ENCODE results near the gene PIWIL4. TPM values are rescaled to one million over a fixed set of nuclear protein-coding genes. Genes with fewer than 3 reads are reported as not detected.
A peak's percentile ranks its signal among the peaks of the same experiment; 100 is the strongest.
"Not testable (repeated sequence)": the region's sequence is repeated elsewhere in the genome, so short reads cannot be mapped to it uniquely, and the experiment has no call there.

PIWIL4 gene
- total RNA-seq, 1 donor from 2014 or later = 4.5 TPM

- Histone ChIP-seq H3K9me3 (no peaks in the 10 kb centered on the region), H3K4me3 (no peak overlapping the region), H3K4me1 (peaks cover 0 to 4% of the 10 kb centered on the region in 2 donors), H3K27ac (no peak overlapping the region), H3K36me3 (no peaks in the 10 kb centered on the region), H3K27me3 (no peaks in the 10 kb centered on the region)
- TF ChIP-seq, protein P1, sequence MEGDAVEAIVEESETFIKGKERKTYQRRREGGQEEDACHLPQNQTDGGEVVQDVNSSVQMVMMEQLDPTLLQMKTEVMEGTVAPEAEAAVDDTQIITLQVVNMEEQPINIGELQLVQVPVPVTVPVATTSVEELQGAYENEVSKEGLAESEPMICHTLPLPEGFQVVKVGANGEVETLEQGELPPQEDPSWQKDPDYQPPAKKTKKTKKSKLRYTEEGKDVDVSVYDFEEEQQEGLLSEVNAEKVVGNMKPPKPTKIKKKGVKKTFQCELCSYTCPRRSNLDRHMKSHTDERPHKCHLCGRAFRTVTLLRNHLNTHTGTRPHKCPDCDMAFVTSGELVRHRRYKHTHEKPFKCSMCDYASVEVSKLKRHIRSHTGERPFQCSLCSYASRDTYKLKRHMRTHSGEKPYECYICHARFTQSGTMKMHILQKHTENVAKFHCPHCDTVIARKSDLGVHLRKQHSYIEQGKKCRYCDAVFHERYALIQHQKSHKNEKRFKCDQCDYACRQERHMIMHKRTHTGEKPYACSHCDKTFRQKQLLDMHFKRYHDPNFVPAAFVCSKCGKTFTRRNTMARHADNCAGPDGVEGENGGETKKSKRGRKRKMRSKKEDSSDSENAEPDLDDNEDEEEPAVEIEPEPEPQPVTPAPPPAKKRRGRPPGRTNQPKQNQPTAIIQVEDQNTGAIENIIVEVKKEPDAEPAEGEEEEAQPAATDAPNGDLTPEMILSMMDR (IDR thresholded peaks at IDR 0.05) = no peak
- intact Hi-C loops (cut with DNase I) = no loop called here
- DNase-seq (ENCODE audit: low spot score in 2 of 2) = no peak
These were observed 1.0 kb downstream of the PIWIL4 start for GRCh38 chr11:94568200-94568599.

- no peaks in the 10 kb centered on the region for H3K9me3 ChIP-seq
- H3K27ac ChIP-seq = no peak overlapping the region
- no peak for DNase-seq (ENCODE audit: low spot score in 2 of 2)
- TF ChIP-seq, protein P1 (IDR thresholded peaks at IDR 0.05) = no peak
- no peak overlapping the region for H3K4me3 ChIP-seq
- intact Hi-C loops (cut with DNase I) = no loop called here
- H3K4me1 ChIP-seq = peaks cover 0 to 2% of the 10 kb centered on the region in 2 donors
- no peaks in the 10 kb centered on the region for H3K27me3 ChIP-seq
- H3K36me3 ChIP-seq = no peaks in the 10 kb centered on the region
These were observed 1.5 kb downstream of the PIWIL4 start for GRCh38 chr11:94568717-94569116.

GRCh38 chr11:94572975-94573374, 5.8 kb downstream of the PIWIL4 start:
- H3K4me1 ChIP-seq; H3K9me3 ChIP-seq; intact Hi-C loops (cut with DNase I); H3K4me3 ChIP-seq; H3K27me3 ChIP-seq; DNase-seq (ENCODE audit: low spot score in 2 of 2); H3K27ac ChIP-seq; H3K36me3 ChIP-seq: not testable (repeated sequence)

DNA sequence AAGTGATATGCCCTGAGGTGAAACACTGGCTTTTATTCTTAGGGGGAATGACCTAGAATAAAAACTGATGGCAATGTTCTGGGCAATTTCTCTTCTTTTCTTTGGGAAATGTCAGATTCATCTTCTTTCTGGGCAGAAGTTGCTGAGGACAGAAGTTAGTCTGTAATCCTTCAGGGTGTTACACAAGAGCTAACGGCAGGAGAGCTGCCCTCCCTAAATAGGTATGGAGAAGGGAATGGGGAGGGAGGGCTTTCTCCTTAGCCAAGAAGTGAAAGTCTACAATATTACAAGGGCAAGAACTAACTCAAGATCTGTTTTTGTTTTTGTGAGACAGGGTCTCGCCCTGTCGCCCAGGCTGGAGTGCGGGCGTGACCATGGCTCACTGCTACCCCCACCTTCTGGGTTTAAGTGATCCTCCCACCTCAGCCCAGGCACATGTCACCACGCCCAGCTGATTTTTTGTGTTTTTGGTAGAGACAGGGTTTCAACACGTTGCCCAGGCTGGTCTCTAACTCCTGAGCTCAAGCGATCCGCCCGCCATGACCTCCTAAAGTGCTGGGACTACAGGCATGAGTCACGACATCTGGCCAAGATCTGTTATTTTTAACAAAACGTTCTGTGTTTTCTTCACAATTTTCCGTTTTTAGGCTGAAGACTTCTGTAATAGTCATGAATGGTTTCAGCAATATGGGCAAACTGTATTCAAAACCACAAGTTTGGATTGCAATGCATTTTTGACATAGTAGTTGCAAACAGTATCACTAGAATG, 7.2 kb downstream of the PIWIL4 start:
- peak overlapping the region in 1 of 2 donors; percentile 32 for H3K4me3 ChIP-seq
- intact Hi-C loops (cut with DNase I) = no loop called here
- TF ChIP-seq, protein P1 (IDR thresholded peaks at IDR 0.05) = no peak
- H3K4me1 ChIP-seq = no peaks in the 10 kb centered on the region
- H3K36me3 ChIP-seq = no peaks in the 10 kb centered on the region
- H3K27ac ChIP-seq = no peak overlapping the region
- no peaks in the 10 kb centered on the region for H3K27me3 ChIP-seq
- no peaks in the 10 kb centered on the region for H3K9me3 ChIP-seq
- DNase-seq (ENCODE audit: low spot score in 2 of 2) = no peak

GRCh38 chr11:94576306-94576705, 9.1 kb downstream of the PIWIL4 start:
- Histone ChIP-seq H3K4me3 (no peak overlapping the region), H3K36me3 (no peaks in the 10 kb centered on the region), H3K27ac (no peak overlapping the region), H3K9me3 (no peaks in the 10 kb centered on the region), H3K4me1 (no peaks in the 10 kb centered on the region), H3K27me3 (no peaks in the 10 kb centered on the region)
- intact Hi-C loops (cut with DNase I) = no loop called here
- TF ChIP-seq, protein P1 (IDR thresholded peaks at IDR 0.05) = no peak
- DNase-seq (ENCODE audit: low spot score in 2 of 2) = no peak

DNA sequence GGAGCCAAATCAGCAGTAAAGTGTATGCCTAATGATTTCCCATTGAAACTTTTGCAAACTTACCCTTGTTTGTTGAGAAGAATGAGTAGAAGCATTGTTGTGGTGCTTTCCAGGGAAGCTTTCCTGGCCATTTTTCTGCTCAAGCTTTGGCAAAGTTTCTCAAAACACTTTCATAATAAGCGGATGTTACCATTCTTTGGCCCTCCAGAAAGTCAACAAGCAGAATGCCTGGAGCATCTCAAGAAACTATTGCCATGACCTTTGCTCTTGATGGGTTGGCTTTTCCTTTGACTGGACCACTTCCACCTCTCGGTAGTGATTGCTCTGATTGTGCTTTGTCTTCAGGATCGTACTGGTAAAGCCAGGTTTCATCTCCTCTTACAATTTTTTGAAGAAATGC, 10.7 kb downstream of the PIWIL4 start:
- H3K9me3 ChIP-seq = no peaks in the 10 kb centered on the region
- no peak overlapping the region for H3K4me3 ChIP-seq
- no peaks in the 10 kb centered on the region for H3K27me3 ChIP-seq
- no peaks in the 10 kb centered on the region for H3K36me3 ChIP-seq
- no peak overlapping the region for H3K27ac ChIP-seq
- no peak for DNase-seq (ENCODE audit: low spot score in 2 of 2)
- TF ChIP-seq, protein P1 (IDR thresholded peaks at IDR 0.05) = no peak
- intact Hi-C loops (cut with DNase I) = no loop called here
- H3K4me1 ChIP-seq = no peaks in the 10 kb centered on the region
